OCI-LY1 (cell line): ENCODE data around the gene ARSI.

ENCODE experiments used
- H2AFZ ChIP-seq: fragments of 200-600 bp; sonication (generic), shearing (Covaris generic); 2 replicates; pipeline ENCODE4 v1.6.0; 2014; ENCODE audit warnings: antibody characterized with exemption, mild to moderate bottlenecking, low read length
- H3F3A ChIP-seq: fragments of 200-600 bp; sonication (generic), shearing (Covaris generic); 2 replicates; pipeline ENCODE4 v1.6.0; 2014; ENCODE audit warnings: mild to moderate bottlenecking, antibody characterized with exemption, low read length, moderate library complexity; ENCODE audit not compliant: insufficient read depth
- H3K27ac ChIP-seq: fragments of 200-600 bp; sonication (generic); 2 replicates; pipeline ENCODE4 v1.5.1; 2014; ENCODE audit warnings: low read length, mixed run types, mild to moderate bottlenecking, low read depth; ENCODE audit not compliant: poor library complexity, severe bottlenecking
- H3K27me3 ChIP-seq: fragments of 200-600 bp; sonication (generic); 2 replicates; pipeline ENCODE4 v1.6.0; 2014; ENCODE audit warnings: antibody characterized with exemption, mild to moderate bottlenecking, low read length, moderate library complexity; ENCODE audit not compliant: insufficient read depth
- H3K36me3 ChIP-seq: fragments of 200-600 bp; sonication (generic); 2 replicates; pipeline ENCODE4 v1.6.1; 2014; ENCODE audit warnings: mild to moderate bottlenecking, antibody characterized with exemption, low read length, moderate library complexity, mixed read lengths; ENCODE audit not compliant: insufficient read depth
- H3K4me1 ChIP-seq: fragments of 200-600 bp; sonication (generic); 2 replicates; pipeline ENCODE4 v1.5.1; 2014; ENCODE audit warnings: mild to moderate bottlenecking, low read length, moderate library complexity; ENCODE audit not compliant: insufficient read depth, severe bottlenecking
- H3K4me2 ChIP-seq: fragments of 200-600 bp; sonication (generic), shearing (Covaris generic); 2 replicates; pipeline ENCODE4 v1.6.1; 2014; ENCODE audit warnings: low read length
- H3K4me3 ChIP-seq: fragments of 200-600 bp; sonication (generic); 2 replicates; pipeline ENCODE4 v1.5.1; 2014; ENCODE audit warnings: low read length, low read depth, mild to moderate bottlenecking, mixed read lengths; ENCODE audit not compliant: poor library complexity, severe bottlenecking
- H3K79me2 ChIP-seq: fragments of 200-600 bp; shearing (Covaris generic); 2 replicates; pipeline ENCODE4 v1.6.1; 2016; ENCODE audit warnings: mixed run types, low read length, mixed read lengths; ENCODE audit not compliant: insufficient read depth
- H3K9ac ChIP-seq: fragments of 200-600 bp; sonication (generic), shearing (Covaris generic); 2 replicates; pipeline ENCODE4 v1.6.1; 2014; ENCODE audit warnings: mild to moderate bottlenecking, low read length, mixed read lengths
- H3K9me2 ChIP-seq: fragments of 200-600 bp; sonication (generic), shearing (Covaris generic); 2 replicates; pipeline ENCODE4 v1.6.1; 2014; ENCODE audit warnings: low read depth, mild to moderate bottlenecking, low read length, mixed read lengths
- H3K9me3 ChIP-seq: fragments of 200-600 bp; shearing (Covaris generic); 2 replicates; pipeline ENCODE4 v1.6.1; 2014; ENCODE audit warnings: low read length, mixed read lengths
- H4K20me1 ChIP-seq: fragments of 200-600 bp; sonication (generic), shearing (Covaris generic); 2 replicates; pipeline ENCODE4 v1.6.0; 2016; ENCODE audit warnings: mild to moderate bottlenecking, low read length; ENCODE audit not compliant: insufficient read depth
- EZH2 ChIP-seq: fragments of 200-600 bp; sonication (generic), shearing (Covaris generic); IDR thresholded peaks from 2 replicates; pipeline ENCODE4 v1.8.0; 2017; ENCODE audit warnings: borderline replicate concordance, mixed run types, mild to moderate bottlenecking, antibody characterized with exemption, low read length, moderate library complexity, mixed read lengths
- TF ChIP-seq, protein P1 (sequence below): fragments of 200-600 bp; sonication (generic), shearing (Covaris generic); IDR thresholded peaks from 2 replicates; pipeline ENCODE4 v1.5.1; 2017; ENCODE audit warnings: mild to moderate bottlenecking, antibody characterized with exemption, low read length, moderate library complexity, mixed read lengths

Gene ARSI

GRCh38 chr5:150313921-150314716 lies 11.4 kb upstream of the ARSI start:
- no peak overlapping the region for H2AFZ ChIP-seq

GRCh38 chr5:150313501-150313900 lies 10.8 kb upstream of the ARSI start:
- Histone ChIP-seq H3K4me2 (no peak overlapping the region), H4K20me1 (no peaks in the 10 kb centered on the region), H3K9me2 (no peaks in the 10 kb centered on the region), H3K4me3 (no peak overlapping the region), H3K27me3 (no peaks in the 10 kb centered on the region), H3K9me3 (no peaks in the 10 kb centered on the region), H3K79me2 (no peaks in the 10 kb centered on the region), H2AFZ (no peak overlapping the region), H3K9ac (no peak overlapping the region), H3K36me3 (no peaks in the 10 kb centered on the region), H3F3A (no peaks in the 10 kb centered on the region), H3K4me1 (no peaks in the 10 kb centered on the region), H3K27ac (no peak overlapping the region)
- no peak for TF ChIP-seq EZH2
- TF ChIP-seq, protein P1, sequence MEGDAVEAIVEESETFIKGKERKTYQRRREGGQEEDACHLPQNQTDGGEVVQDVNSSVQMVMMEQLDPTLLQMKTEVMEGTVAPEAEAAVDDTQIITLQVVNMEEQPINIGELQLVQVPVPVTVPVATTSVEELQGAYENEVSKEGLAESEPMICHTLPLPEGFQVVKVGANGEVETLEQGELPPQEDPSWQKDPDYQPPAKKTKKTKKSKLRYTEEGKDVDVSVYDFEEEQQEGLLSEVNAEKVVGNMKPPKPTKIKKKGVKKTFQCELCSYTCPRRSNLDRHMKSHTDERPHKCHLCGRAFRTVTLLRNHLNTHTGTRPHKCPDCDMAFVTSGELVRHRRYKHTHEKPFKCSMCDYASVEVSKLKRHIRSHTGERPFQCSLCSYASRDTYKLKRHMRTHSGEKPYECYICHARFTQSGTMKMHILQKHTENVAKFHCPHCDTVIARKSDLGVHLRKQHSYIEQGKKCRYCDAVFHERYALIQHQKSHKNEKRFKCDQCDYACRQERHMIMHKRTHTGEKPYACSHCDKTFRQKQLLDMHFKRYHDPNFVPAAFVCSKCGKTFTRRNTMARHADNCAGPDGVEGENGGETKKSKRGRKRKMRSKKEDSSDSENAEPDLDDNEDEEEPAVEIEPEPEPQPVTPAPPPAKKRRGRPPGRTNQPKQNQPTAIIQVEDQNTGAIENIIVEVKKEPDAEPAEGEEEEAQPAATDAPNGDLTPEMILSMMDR: no peak

More at GRCh38 chr5:150313921-150314716, 11.4 kb upstream of the ARSI start:
- H3K4me2 ChIP-seq: no peak overlapping the region
- no peaks in the 10 kb centered on the region for H3K36me3 ChIP-seq
- H3K9me2 ChIP-seq: no peaks in the 10 kb centered on the region
- no peaks in the 10 kb centered on the region for H4K20me1 ChIP-seq
- H3K27ac ChIP-seq: no peak overlapping the region
- no peaks in the 10 kb centered on the region for H3F3A ChIP-seq
- no peaks in the 10 kb centered on the region for H3K27me3 ChIP-seq
- H3K4me3 ChIP-seq: no peak overlapping the region
- no peak overlapping the region for H3K9ac ChIP-seq
- TF ChIP-seq EZH2: no peak
- TF ChIP-seq, protein P1: no peak
- no peaks in the 10 kb centered on the region for H3K9me3 ChIP-seq
- H3K79me2 ChIP-seq: no peaks in the 10 kb centered on the region
- H3K4me1 ChIP-seq: no peaks in the 10 kb centered on the region

DNA sequence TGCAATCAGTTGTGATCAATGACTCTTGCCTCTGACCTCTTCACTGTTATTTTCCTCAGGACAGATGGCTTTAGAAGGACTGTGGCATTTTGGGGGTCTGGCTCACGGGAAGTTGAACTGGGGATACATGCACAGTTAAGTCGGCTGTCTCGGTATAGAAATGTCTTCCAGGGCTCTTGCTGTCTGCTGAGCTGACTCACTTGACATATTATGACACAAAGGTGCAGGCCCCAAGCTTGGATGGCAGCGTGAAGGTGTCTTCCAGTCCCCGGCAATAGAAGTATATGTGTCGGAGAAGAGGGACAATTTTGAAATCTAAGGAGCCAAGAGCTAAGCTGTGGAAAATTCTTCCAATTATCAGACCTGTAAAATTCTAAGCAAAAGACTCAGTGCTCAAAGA lies 9.8 kb upstream of the ARSI start:
- Histone ChIP-seq H3K27ac (no peak overlapping the region), H3K4me3 (no peak overlapping the region), H3K4me1 (no peaks in the 10 kb centered on the region), H3K9ac (no peak overlapping the region), H3K4me2 (no peak overlapping the region), H3F3A (no peaks in the 10 kb centered on the region), H3K27me3 (no peaks in the 10 kb centered on the region), H3K9me3 (no peaks in the 10 kb centered on the region), H3K9me2 (no peaks in the 10 kb centered on the region), H2AFZ (no peak overlapping the region), H3K36me3 (no peaks in the 10 kb centered on the region), H4K20me1 (no peaks in the 10 kb centered on the region), H3K79me2 (no peaks in the 10 kb centered on the region)
- no peak for TF ChIP-seq EZH2
- TF ChIP-seq, protein P1: no peak
